H9 (cell line): ENCODE results near the gene ARHGEF39. TPM values are rescaled to one million over a fixed set of nuclear protein-coding genes. Genes with fewer than 3 reads are reported as not detected.

Experiments
- DNase-seq: peaks from one replicate; pipeline ENCODE4 v3.0.0-alpha.2; 2017
- H2AFZ ChIP-seq: one replicate; pipeline ENCODE4 v1.6.1; 2013; ENCODE audit warnings: mild to moderate bottlenecking, low read length, control low read depth, moderate library complexity
- H2AK5ac ChIP-seq: 2 replicates; pipeline ENCODE4 v1.6.1; 2013; ENCODE audit warnings: low read length, control low read depth, mixed read lengths; ENCODE audit not compliant: insufficient read length
- H2BK120ac ChIP-seq: one replicate; pipeline ENCODE4 v1.6.1; 2013; ENCODE audit warnings: low read depth, mild to moderate bottlenecking, low read length, control low read depth, inconsistent platforms; ENCODE audit not compliant: poor library complexity, severe bottlenecking
- H2BK12ac ChIP-seq: 2 replicates; pipeline ENCODE4 v1.6.1; 2013; ENCODE audit warnings: low read length, control low read depth, mixed read lengths, low read depth; ENCODE audit not compliant: insufficient read length
- H2BK15ac ChIP-seq: 2 replicates; pipeline ENCODE4 v1.6.1; 2013; ENCODE audit warnings: low read depth, low read length, control low read depth
- H2BK20ac ChIP-seq: one replicate; pipeline ENCODE4 v1.6.1; 2013; ENCODE audit warnings: low read depth, mild to moderate bottlenecking, low read length, control low read depth, inconsistent platforms; ENCODE audit not compliant: poor library complexity, severe bottlenecking
- H2BK5ac ChIP-seq: 2 replicates; pipeline ENCODE4 v1.6.1; 2013; ENCODE audit warnings: low read length, control low read depth, mixed read lengths; ENCODE audit not compliant: insufficient read length
- H3K14ac ChIP-seq: 2 replicates; pipeline ENCODE4 v1.6.1; 2013; ENCODE audit warnings: low read length, control low read depth; ENCODE audit not compliant: insufficient read depth
- H3K18ac ChIP-seq: 2 replicates; pipeline ENCODE4 v1.6.1; 2013; ENCODE audit warnings: low read depth, mild to moderate bottlenecking, mixed read lengths, low read length, control low read depth; ENCODE audit not compliant: insufficient read length
- H3K23ac ChIP-seq: 2 replicates; pipeline ENCODE4 v1.6.1; 2013; ENCODE audit warnings: low read length, control low read depth, mixed read lengths, low read depth; ENCODE audit not compliant: insufficient read length
- H3K23me2 ChIP-seq: 2 replicates; pipeline ENCODE4 v1.6.1; 2013; ENCODE audit warnings: low read depth, mild to moderate bottlenecking, mixed read lengths, low read length, control low read depth; ENCODE audit not compliant: insufficient read length, poor library complexity, severe bottlenecking
- H3K27ac ChIP-seq: 2 replicates; pipeline ENCODE4 v1.5.1; 2013; ENCODE audit warnings: low read length, control low read depth, mixed read lengths, low read depth; ENCODE audit not compliant: insufficient read length
- H3K27me3 ChIP-seq: 2 replicates; pipeline ENCODE4 v1.6.1; 2013; ENCODE audit warnings: low read length, control low read depth, inconsistent platforms; ENCODE audit not compliant: insufficient read depth
- H3K4ac ChIP-seq: 2 replicates; pipeline ENCODE4 v1.6.1; 2013; ENCODE audit warnings: low read depth, mild to moderate bottlenecking, control low read depth, inconsistent platforms, low read length, moderate library complexity
- H3K4me1 ChIP-seq: 2 replicates; pipeline ENCODE4 v1.6.1; 2013; ENCODE audit warnings: low read length, control low read depth, inconsistent platforms; ENCODE audit not compliant: insufficient read depth
- H3K4me2 ChIP-seq: 2 replicates; pipeline ENCODE4 v1.6.1; 2013; ENCODE audit warnings: low read length, control low read depth, mixed read lengths; ENCODE audit not compliant: insufficient read length, insufficient read depth
- H3K56ac ChIP-seq: 2 replicates; pipeline ENCODE4 v1.6.1; 2013; ENCODE audit warnings: low read depth, mild to moderate bottlenecking, mixed read lengths, low read length, control low read depth; ENCODE audit not compliant: insufficient read length
- H3K79me1 ChIP-seq: 2 replicates; pipeline ENCODE4 v1.6.1; 2013; ENCODE audit warnings: low read depth, mild to moderate bottlenecking, moderate library complexity, low read length, control low read depth, inconsistent platforms; ENCODE audit not compliant: insufficient read depth, poor library complexity, severe bottlenecking
- H3K79me2 ChIP-seq: 2 replicates; pipeline ENCODE4 v1.6.1; 2013; ENCODE audit warnings: low read length, control low read depth, inconsistent platforms; ENCODE audit not compliant: insufficient read depth
- H3K9ac ChIP-seq: 2 replicates; pipeline ENCODE4 v1.6.1; 2013; ENCODE audit warnings: low read length, control low read depth, mixed read lengths; ENCODE audit not compliant: insufficient read length; ENCODE audit errors: extremely low read depth
- H3K9me3 ChIP-seq: one replicate; pipeline ENCODE4 v1.6.1; 2013; ENCODE audit warnings: low read depth, low read length, inconsistent platforms; ENCODE audit not compliant: control insufficient read depth
- H3T11ph ChIP-seq: one replicate; pipeline ENCODE4 v1.6.1; 2013; ENCODE audit warnings: mild to moderate bottlenecking, low read length, control low read depth, inconsistent platforms
- H4K20me1 ChIP-seq: one replicate; pipeline ENCODE4 v1.6.1; 2013; ENCODE audit not compliant: control insufficient read depth, insufficient read length, insufficient read depth
- H4K5ac ChIP-seq: 2 replicates; pipeline ENCODE4 v1.6.1; 2013; ENCODE audit warnings: low read depth, mild to moderate bottlenecking, mixed read lengths, low read length, control low read depth; ENCODE audit not compliant: insufficient read length
- H4K8ac ChIP-seq: replicated peaks from 2 replicates; pipeline ENCODE4 v1.6.1; 2013; ENCODE audit warnings: low read length, control low read depth, mixed read lengths, low read depth; ENCODE audit not compliant: insufficient read length
- H4K91ac ChIP-seq: 2 replicates; pipeline ENCODE4 v1.6.1; 2013; ENCODE audit warnings: low read depth, mild to moderate bottlenecking, moderate library complexity, mixed read lengths, low read length, control low read depth; ENCODE audit not compliant: insufficient read length
- H3K27ac Mint-ChIP-seq, 3 experiments: 2 replicates in 2 of 3; 3 replicates in 1 of 3; pipeline ENCODE4 v1.8.0; 2020 to 2021; ENCODE audit warnings: mixed read lengths in 3 of 3, mild to moderate bottlenecking in 1 of 3, moderate library complexity in 1 of 3
- H3K27me3 Mint-ChIP-seq: 2 replicates; pipeline ENCODE4 v1.8.0; 2021; ENCODE audit warnings: low read depth, mild to moderate bottlenecking, moderate library complexity, mixed read lengths
- H3K36me3 Mint-ChIP-seq, 3 experiments: 2 replicates in 2 of 3; 3 replicates in 1 of 3; pipeline ENCODE4 v1.8.0; 2020 to 2021; ENCODE audit warnings: low read depth in 3 of 3, mixed read lengths in 3 of 3; ENCODE audit not compliant: insufficient read depth in 1 of 3
- H3K4me1 Mint-ChIP-seq, 2 experiments: 2 replicates each; pipeline ENCODE4 v1.8.0; 2020; ENCODE audit warnings: mixed read lengths in 2 of 2
- H3K4me3 Mint-ChIP-seq, 2 experiments: 2 replicates in 1 of 2; 3 replicates in 1 of 2; pipeline ENCODE4 v1.8.0; 2020 to 2021; ENCODE audit warnings: mild to moderate bottlenecking in 2 of 2, mixed read lengths in 2 of 2, moderate library complexity in 1 of 2
- H3K9me3 Mint-ChIP-seq, 2 experiments: 2 replicates in 1 of 2; 3 replicates in 1 of 2; pipeline ENCODE4 v1.8.0; 2020; ENCODE audit warnings: mild to moderate bottlenecking in 2 of 2, mixed read lengths in 2 of 2, moderate library complexity in 1 of 2
- CTCF ChIP-seq: fragments of 200-600 bp; sonication (generic); conservative IDR thresholded peaks from 3 replicates; pipeline ENCODE4 v1.8.0; 2021; ENCODE audit warnings: antibody characterized with exemption, mild to moderate bottlenecking
- WGBS: extraction: QIAGEN DNeasy Blood & Tissue Kit; methylation state at CpG from one replicate; pipeline ENCODE4 v1.1.7; 2013; ENCODE audit warnings: missing lambda C conversion rate, low lambda C conversion rate, mixed read lengths; ENCODE audit not compliant: insufficient read length; ENCODE audit errors: extremely low coverage; 5-methylcytosine and 5-hydroxymethylcytosine counted together
- total RNA-seq: library from RNA; stranded (reverse); gene quantifications from 2 replicates; pipeline ENCODE4 v1.2.1, GENCODE V29; 2021

ARHGEF39 gene
- total RNA-seq, 1 experiment from 2014 or later = 24.4 TPM

DNA sequence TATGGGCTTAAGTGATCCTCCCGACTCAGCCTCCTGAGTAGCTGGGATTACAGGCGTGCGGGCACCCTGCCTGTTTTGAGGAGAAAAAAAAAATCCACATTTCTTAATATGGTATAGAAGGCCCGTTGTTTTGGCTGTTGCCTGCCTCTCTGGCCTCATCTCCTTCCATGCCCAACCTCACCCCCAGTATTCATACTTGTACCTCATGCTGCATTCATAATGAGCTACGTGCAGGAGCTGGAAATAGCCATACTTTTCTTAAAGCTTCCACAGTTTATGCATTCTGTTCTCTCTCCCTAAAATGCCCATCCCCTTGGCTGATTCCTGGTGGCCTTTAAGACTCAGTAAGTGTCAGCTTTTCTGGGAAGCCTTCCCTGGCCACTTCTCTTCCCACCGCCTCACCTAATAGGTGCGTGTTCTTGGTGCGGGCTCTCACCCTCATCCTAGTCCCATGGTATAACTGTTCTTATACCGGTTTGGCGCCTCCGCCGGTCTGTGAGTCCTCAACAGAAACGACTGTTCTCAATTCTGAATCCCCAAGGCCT lies 26.8 kb upstream of the ARHGEF39 start:
- H3K4me3 Mint-ChIP-seq = peak overlapping the region; percentile 84 to 93
- no peak overlapping the region for H3K23ac ChIP-seq
- peak overlapping the region; percentile 65 for H3K4me2 ChIP-seq
- no peaks in the 10 kb centered on the region; the same call in 1 of the 2 replicates for H3K27me3 Mint-ChIP-seq
- H3K27ac Mint-ChIP-seq = peak overlapping the region in 1 of 3 experiments; percentile 42; a peak in 2 of 7 replicates
- H2BK15ac ChIP-seq = no peak overlapping the region
- no peak overlapping the region for H3K9ac ChIP-seq
- H2AFZ ChIP-seq = no peak overlapping the region
- no peak overlapping the region for H2BK12ac ChIP-seq
- H3K9me3 ChIP-seq = no peaks in the 10 kb centered on the region
- H3K4me1 Mint-ChIP-seq = peaks cover 26 to 27% of the 10 kb centered on the region in 2 experiments
- peak; percentile 52 for DNase-seq
- H3K36me3 Mint-ChIP-seq = peaks cover 6 to 22% (median 13%) of the 10 kb centered on the region in 3 experiments
- H3K27ac ChIP-seq = no peak overlapping the region
- no peak overlapping the region for H2BK5ac ChIP-seq
- H3K4ac ChIP-seq = no peak overlapping the region
- H3K56ac ChIP-seq = no peak overlapping the region
- no CpG with 5 or more reads among the region's 13 CpGs for WGBS
- peaks cover 6% of the 10 kb centered on the region for H3K23me2 ChIP-seq
- H4K8ac ChIP-seq = no peak overlapping the region
- TF ChIP-seq CTCF = peak; percentile 31; the same call in 2 of the 3 replicates
- H3K79me1 ChIP-seq = no peaks in the 10 kb centered on the region
- no peak overlapping the region for H4K5ac ChIP-seq
- H3K27me3 ChIP-seq = no peaks in the 10 kb centered on the region
- H2AK5ac ChIP-seq = no peak overlapping the region
- H2BK20ac ChIP-seq = no peak overlapping the region
- peaks cover 3% of the 10 kb centered on the region; the same call in 1 of the 2 replicates for H3K4me1 ChIP-seq
- H3K14ac ChIP-seq = no peak overlapping the region
- H4K20me1 ChIP-seq = no peaks in the 10 kb centered on the region
- no peaks in the 10 kb centered on the region; the same call in 1 of the 2 replicates for H3K79me2 ChIP-seq
- H3K18ac ChIP-seq = no peak overlapping the region
- no peak overlapping the region for H2BK120ac ChIP-seq
- H3T11ph ChIP-seq = no peak overlapping the region
- no peak overlapping the region for H4K91ac ChIP-seq
- H3K9me3 Mint-ChIP-seq = peaks cover 0 to 2% of the 10 kb centered on the region in 2 experiments; a peak in 2 of 5 replicates
